Suprapubic skin (tissue), 4 donors: ENCODE data around the gene SLC46A1. TPM values are rescaled to one million over a fixed set of nuclear protein-coding genes. Genes with fewer than 3 reads are reported as not detected.

Source experiments
- DNase-seq, 2 donors: peaks; one replicate each; pipeline ENCODE4 v3.0.0-alpha.2; 2019; ENCODE audit warnings: low spot score in 2 of 2
- H3K27ac ChIP-seq: fragments of 200-600 bp; sonication (generic); one replicate; pipeline ENCODE4 v1.5.1; 2019
- H3K27me3 ChIP-seq: fragments of 200-600 bp; sonication (generic); one replicate; pipeline ENCODE4 v1.5.1; 2019
- H3K36me3 ChIP-seq: fragments of 200-600 bp; sonication (generic); one replicate; pipeline ENCODE4 v1.5.1; 2019
- H3K4me1 ChIP-seq: fragments of 200-600 bp; sonication (generic); one replicate; pipeline ENCODE4 v1.5.1; 2019
- H3K4me3 ChIP-seq: fragments of 200-600 bp; sonication (generic); one replicate; pipeline ENCODE4 v1.5.1; 2019; ENCODE audit warnings: mild to moderate bottlenecking
- H3K9me3 ChIP-seq: fragments of 200-600 bp; sonication (generic); one replicate; pipeline ENCODE4 v1.5.1; 2019
- EP300 ChIP-seq: sonication (generic); formaldehyde crosslinking; IDR thresholded peaks from one replicate; pipeline ENCODE4 v1.6.1; 2017; ENCODE audit warnings: antibody characterized with exemption
- POLR2A ChIP-seq, 2 donors: fragments of 450-650 bp; IDR thresholded peaks; one replicate each; pipeline ENCODE4 v1.6.1; 2017; ENCODE audit warnings: antibody characterized with exemption in 2 of 2, mild to moderate bottlenecking in 2 of 2, moderate library complexity in 2 of 2
- POLR2AphosphoS5 ChIP-seq, 3 donors: sonication (generic); formaldehyde crosslinking; IDR thresholded peaks; one replicate each; pipeline ENCODE4 v1.6.1; 2017; ENCODE audit warnings: antibody characterized with exemption in 3 of 3
- WGBS: methylation state at CpG from one replicate; pipeline ENCODE4 v1.1.5; 2018; 5-methylcytosine and 5-hydroxymethylcytosine counted together
- total RNA-seq, 4 donors: library from RNA; depleted of rRNA; stranded (reverse); fragments of >200 nt; gene quantifications; one replicate each; pipeline ENCODE4 v1.1.0, GENCODE V29; 2016
- TF ChIP-seq, protein P1 (sequence below), 2 donors: fragments of 200-600 bp in 1 of 2; fragments of 450-650 bp in 1 of 2; sonication (generic) in 1 of 2; IDR thresholded peaks; one replicate each; pipeline ENCODE4 v1.5.1; 2016 to 2019; ENCODE audit warnings: antibody characterized with exemption in 2 of 2, mild to moderate bottlenecking in 1 of 2, moderate library complexity in 1 of 2

The SLC46A1 gene
- total RNA-seq, 4 donors from 2014 or later, result 2.1 to 8.5 (median 3.5) TPM

DNA sequence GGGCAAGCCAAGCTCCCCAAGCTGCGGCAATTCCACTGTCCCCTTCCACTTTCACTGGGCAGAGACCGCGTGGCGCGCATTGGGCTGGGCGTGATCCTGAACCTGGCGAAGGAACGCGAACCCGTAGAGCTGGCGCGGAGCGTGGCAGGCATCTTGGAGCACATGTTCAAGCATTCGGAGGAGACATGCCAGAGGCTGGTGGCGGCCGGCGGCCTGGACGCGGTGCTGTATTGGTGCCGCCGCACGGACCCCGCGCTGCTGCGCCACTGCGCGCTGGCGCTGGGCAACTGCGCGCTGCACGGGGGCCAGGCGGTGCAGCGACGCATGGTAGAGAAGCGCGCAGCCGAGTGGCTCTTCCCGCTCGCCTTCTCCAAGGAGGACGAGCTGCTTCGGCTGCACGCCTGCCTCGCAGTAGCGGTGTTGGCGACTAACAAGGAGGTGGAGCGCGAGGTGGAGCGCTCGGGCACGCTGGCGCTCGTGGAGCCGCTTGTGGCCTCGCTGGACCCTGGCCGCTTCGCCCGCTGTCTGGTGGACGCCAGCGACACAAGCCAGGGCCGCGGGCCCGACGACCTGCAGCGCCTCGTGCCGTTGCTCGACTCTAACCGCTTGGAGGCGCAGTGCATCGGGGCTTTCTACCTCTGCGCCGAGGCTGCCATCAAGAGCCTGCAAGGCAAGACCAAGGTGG is 24.7 kb downstream of the SLC46A1 start:
- 34% methylated on average over 29 of the region's 72 CpGs for WGBS
- no peak for TF ChIP-seq POLR2A (IDR thresholded peaks at IDR 0.05)
- TF ChIP-seq, protein P1, sequence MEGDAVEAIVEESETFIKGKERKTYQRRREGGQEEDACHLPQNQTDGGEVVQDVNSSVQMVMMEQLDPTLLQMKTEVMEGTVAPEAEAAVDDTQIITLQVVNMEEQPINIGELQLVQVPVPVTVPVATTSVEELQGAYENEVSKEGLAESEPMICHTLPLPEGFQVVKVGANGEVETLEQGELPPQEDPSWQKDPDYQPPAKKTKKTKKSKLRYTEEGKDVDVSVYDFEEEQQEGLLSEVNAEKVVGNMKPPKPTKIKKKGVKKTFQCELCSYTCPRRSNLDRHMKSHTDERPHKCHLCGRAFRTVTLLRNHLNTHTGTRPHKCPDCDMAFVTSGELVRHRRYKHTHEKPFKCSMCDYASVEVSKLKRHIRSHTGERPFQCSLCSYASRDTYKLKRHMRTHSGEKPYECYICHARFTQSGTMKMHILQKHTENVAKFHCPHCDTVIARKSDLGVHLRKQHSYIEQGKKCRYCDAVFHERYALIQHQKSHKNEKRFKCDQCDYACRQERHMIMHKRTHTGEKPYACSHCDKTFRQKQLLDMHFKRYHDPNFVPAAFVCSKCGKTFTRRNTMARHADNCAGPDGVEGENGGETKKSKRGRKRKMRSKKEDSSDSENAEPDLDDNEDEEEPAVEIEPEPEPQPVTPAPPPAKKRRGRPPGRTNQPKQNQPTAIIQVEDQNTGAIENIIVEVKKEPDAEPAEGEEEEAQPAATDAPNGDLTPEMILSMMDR (IDR thresholded peaks at IDR 0.05), result peak in 1 of 2 donors; percentile 21
- H3K36me3 ChIP-seq, result no peaks in the 10 kb centered on the region
- DNase-seq, result peak in 1 of 2 donors; percentile 52
- H3K4me3 ChIP-seq, result peak overlapping the region; percentile 38
- H3K27me3 ChIP-seq, result no peaks in the 10 kb centered on the region
- H3K4me1 ChIP-seq, result peaks cover 33% of the 10 kb centered on the region
- no peaks in the 10 kb centered on the region for H3K9me3 ChIP-seq
- no peak overlapping the region for H3K27ac ChIP-seq

DNA sequence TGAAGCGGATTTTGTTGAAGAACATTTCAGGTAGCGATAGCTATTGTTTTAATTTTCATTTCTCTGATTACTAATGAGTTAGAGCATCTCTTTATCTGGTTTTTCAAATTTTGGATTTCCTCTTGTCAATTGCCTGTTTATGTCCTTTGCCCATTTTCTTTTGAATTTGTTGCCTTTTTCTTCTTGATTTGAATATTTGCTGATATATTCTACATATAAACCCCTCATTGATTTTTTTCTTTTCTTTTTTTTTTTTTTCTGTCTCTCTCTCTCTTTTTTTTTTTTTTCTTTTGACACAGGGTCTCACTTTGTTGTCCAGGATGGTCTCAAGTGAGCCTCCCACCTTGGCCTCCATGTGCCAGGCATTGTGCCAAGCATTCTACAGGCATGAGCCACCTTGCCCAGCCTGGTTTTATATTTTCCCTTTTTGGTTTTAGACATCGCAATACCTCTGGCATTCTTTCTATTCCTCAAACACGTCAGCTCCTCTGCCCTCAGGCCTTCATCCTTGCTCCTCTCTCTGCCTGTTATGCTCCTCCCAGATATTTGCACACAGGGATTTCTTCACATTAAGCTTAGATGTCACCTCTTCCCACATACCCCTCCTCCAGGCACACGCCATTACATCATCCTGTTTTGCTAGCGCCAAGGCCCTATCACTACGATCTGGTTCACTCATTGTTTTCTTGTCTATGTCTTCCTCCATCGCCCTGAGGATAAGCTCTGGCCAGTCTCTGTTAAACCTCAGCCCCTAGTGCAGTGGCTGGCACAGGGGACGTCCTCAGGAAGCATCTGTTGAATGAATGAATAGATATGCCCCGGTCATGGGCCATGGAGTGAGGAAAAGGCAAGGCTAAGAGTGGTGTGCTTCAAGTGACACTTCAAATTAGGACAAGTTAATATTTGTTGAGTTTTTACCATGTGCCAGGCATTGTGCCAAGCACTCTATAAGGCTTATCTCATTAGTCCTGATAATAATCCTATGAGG is 25.9 kb downstream of the SLC46A1 start:
- peak in 1 of 2 donors; percentile 11 for DNase-seq
- no peak overlapping the region for H3K27ac ChIP-seq
- H3K27me3 ChIP-seq, result no peaks in the 10 kb centered on the region
- TF ChIP-seq, protein P1 (IDR thresholded peaks at IDR 0.05), result no peak
- TF ChIP-seq POLR2AphosphoS5 (IDR thresholded peaks at IDR 0.05), result no peak
- H3K4me3 ChIP-seq, result no peak overlapping the region
- WGBS, result 70% methylated on average over 10 of the region's 10 CpGs
- H3K36me3 ChIP-seq, result no peaks in the 10 kb centered on the region
- H3K9me3 ChIP-seq, result no peaks in the 10 kb centered on the region
- peaks cover 26% of the 10 kb centered on the region for H3K4me1 ChIP-seq

DNA sequence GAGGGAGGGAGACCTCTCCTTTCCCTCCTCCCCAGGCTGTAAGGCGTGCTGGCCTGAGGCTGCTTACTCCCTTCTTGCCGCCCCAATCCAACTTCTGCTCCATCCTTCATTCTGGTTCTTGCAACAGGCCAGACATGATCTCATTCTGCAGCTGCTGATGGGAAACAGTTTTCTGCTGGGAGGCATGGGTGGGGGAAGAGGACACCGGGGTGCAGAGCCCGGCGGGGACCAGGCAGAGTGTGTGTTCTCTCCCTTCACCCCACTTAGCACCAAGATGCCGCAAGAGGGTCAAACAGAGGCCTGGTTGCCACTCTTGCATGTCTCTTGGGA is 33.1 kb downstream of the SLC46A1 start:
- peaks cover 30% of the 10 kb centered on the region for H3K4me1 ChIP-seq
- TF ChIP-seq POLR2A (IDR thresholded peaks at IDR 0.05), result no peak
- TF ChIP-seq, protein P1 (IDR thresholded peaks at IDR 0.05), result no peak
- TF ChIP-seq EP300, result no peak
- no peak for TF ChIP-seq POLR2AphosphoS5 (IDR thresholded peaks at IDR 0.05)
- H3K9me3 ChIP-seq, result no peaks in the 10 kb centered on the region
- no peak for DNase-seq
- H3K27me3 ChIP-seq, result no peaks in the 10 kb centered on the region
- no peak overlapping the region for H3K4me3 ChIP-seq
- WGBS, result 89% methylated on average over 2 of the region's 6 CpGs
- H3K27ac ChIP-seq, result no peak overlapping the region
- no peaks in the 10 kb centered on the region for H3K36me3 ChIP-seq

DNA sequence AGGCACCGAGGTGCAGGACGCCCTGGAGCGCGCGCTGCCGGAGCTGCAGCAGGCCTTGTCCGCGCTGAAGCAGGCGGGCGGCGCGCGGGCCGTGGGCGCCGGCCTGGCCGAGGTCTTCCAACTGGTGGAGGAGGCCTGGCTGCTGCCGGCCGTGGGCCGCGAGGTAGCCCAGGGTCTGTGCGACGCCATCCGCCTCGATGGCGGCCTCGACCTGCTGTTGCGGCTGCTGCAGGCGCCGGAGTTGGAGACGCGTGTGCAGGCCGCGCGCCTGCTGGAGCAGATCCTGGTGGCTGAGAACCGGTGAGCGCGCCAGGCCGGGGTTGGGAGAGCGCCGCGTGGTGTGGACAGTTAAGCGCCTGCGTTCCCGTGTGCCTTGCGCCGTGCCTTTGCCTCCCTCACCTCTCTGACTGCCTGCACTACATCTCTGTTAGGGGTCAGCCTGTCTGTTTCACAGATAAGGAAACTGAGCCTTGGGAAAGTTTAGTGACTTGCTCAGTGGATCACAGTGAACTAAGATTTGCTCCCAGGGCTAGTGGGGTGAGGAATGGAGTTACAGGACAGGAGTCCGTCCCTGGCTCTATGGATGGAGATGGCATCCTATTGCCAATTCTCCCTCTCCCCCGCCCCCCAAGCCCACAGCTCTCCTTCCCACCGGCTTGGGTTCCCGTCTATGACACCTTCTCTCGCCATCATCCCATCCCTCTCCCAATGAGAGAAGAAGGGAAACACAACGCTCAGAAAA is 33.6 kb downstream of the SLC46A1 start:
- WGBS, result 37% methylated on average over 11 of the region's 53 CpGs
- Histone ChIP-seq H3K9me3 (no peaks in the 10 kb centered on the region), H3K27ac (peak overlapping the region; percentile 23), H3K4me1 (peaks cover 30% of the 10 kb centered on the region), H3K27me3 (no peaks in the 10 kb centered on the region), H3K4me3 (peak overlapping the region; percentile 64), H3K36me3 (no peaks in the 10 kb centered on the region)
- no peak for DNase-seq
- TF ChIP-seq EP300 (no peak), POLR2AphosphoS5 (IDR thresholded peaks at IDR 0.05) (no peak), POLR2A (IDR thresholded peaks at IDR 0.05) (no peak)
- TF ChIP-seq, protein P1 (IDR thresholded peaks at IDR 0.05), result no peak
